Ovary (tissue), 3 donors: ENCODE data around the gene SF3B5.

Source experiments
- CTCF ChIP-seq, 3 donors: fragments of 450-650 bp in 2 of 3; fragments of 200-600 bp in 1 of 3; IDR thresholded peaks; one replicate each; pipeline versions ENCODE4 v1.5.1 to v1.8.0; 2016 to 2022; ENCODE audit warnings: antibody characterized with exemption in 3 of 3, mild to moderate bottlenecking in 1 of 3
- EP300 ChIP-seq: sonication (generic); formaldehyde crosslinking; IDR thresholded peaks from one replicate; pipeline ENCODE4 v1.6.1; 2017; ENCODE audit warnings: antibody characterized with exemption
- POLR2A ChIP-seq: fragments of 450-650 bp; IDR thresholded peaks from one replicate; pipeline ENCODE4 v1.6.1; 2017; ENCODE audit warnings: antibody characterized with exemption, mild to moderate bottlenecking, moderate library complexity
- donor health status: DM: no; HTN: no; CAD: no.

- TF ChIP-seq CTCF (IDR thresholded peaks at IDR 0.05) (no peak), POLR2A (no peak), EP300 (no peak)
Measured at GRCh38 chr6:144063744-144064401, 31.5 kb downstream of the SF3B5 start.
